GM23248 (cell line): ENCODE data around the gene MYO10.

Experiments used
- EZH2 ChIP-seq: fragments of 200-600 bp; sonication (generic); IDR thresholded peaks from 2 replicates; pipeline ENCODE4 v1.6.1; 2018; ENCODE audit warnings: antibody characterized with exemption, mild to moderate bottlenecking; ENCODE audit not compliant: insufficient read depth, poor library complexity, severe bottlenecking
- EZH2phosphoT487 ChIP-seq: fragments of 200-600 bp; sonication (generic); IDR thresholded peaks from 2 replicates; pipeline ENCODE4 v1.6.1; 2018; ENCODE audit warnings: antibody characterized with exemption, moderate library complexity, mild to moderate bottlenecking, low read depth; ENCODE audit not compliant: insufficient read depth

DNA sequence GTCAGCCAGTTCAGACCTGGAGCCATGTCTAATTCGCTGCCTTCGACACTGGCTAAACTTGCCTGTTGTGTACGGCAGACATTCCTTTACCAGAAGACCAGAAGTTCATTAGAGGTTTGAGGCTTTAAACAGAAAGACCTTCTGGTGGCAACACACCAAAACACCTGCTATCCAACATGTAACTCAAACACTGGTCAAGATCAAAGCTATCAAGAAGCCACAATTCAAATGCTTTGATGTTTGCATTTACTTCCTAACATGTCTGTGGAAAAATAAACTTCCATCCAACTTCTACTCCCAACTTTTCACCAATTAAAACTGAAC is 228.3 kb downstream of the MYO10 start:
- TF ChIP-seq EZH2 (no peak), EZH2phosphoT487 (no peak)
